Measurements from ENCODE around the gene RDH11.
A peak's percentile ranks its signal among the peaks of the same experiment; 100 is the strongest.

Gene RDH11

GRCh38 chr14:67675219-67675582 is 20.4 kb downstream of the RDH11 start:
- no CpG with 5 or more reads among the region's 16 CpGs for WGBS (ENCODE audit: extremely low coverage, insufficient coverage, insufficient read length)
- no peak overlapping the region for H3K9ac ChIP-seq (ENCODE audit: low read length)
- H3K4me2 ChIP-seq (ENCODE audit: low read length): peak overlapping the region; percentile 67
- no peaks in the 10 kb centered on the region for H3K9me3 ChIP-seq (ENCODE audit: insufficient read depth, low read depth, low read length)
- H3K14ac ChIP-seq (ENCODE audit: low read length): no peak overlapping the region
- peak overlapping the region; percentile 4 for H3K4ac ChIP-seq (ENCODE audit: low read depth, low read length)
- H3K23ac ChIP-seq (ENCODE audit: low read length): no peak overlapping the region
- peak overlapping the region; percentile 66 for H4K12ac ChIP-seq (ENCODE audit: low read depth, low read length)
- peaks cover 0 to 2% of the 10 kb centered on the region in 2 experiments for H3K4me1 ChIP-seq (ENCODE audit: control insufficient read depth in 1 of 2, insufficient read depth in 2 of 2, low read length in 2 of 2)
- H3K27ac ChIP-seq (ENCODE audit: low read depth, low read length): peak overlapping the region; percentile 93
- H3K18ac ChIP-seq (ENCODE audit: low read length): no peak overlapping the region
- no peaks in the 10 kb centered on the region for H3K27me3 ChIP-seq (ENCODE audit: insufficient read depth, low read length)
- peaks cover 10 to 11% of the 10 kb centered on the region in 2 experiments for H3K36me3 ChIP-seq (ENCODE audit: control insufficient read depth in 1 of 2, insufficient read depth in 2 of 2, low read length in 2 of 2)
- H2BK5ac ChIP-seq (ENCODE audit: low read depth, low read length, poor library complexity): peak overlapping the region; percentile 70
- peak overlapping the region; percentile 96 for H4K8ac ChIP-seq (ENCODE audit: low read depth, low read length)
- peak overlapping the region; percentile 82 for H3K4me3 ChIP-seq (ENCODE audit: low read depth, low read length)
- peak overlapping the region; percentile 94 for H4K91ac ChIP-seq (ENCODE audit: low read depth, low read length)
- H2BK12ac ChIP-seq (ENCODE audit: low read length): no peak overlapping the region
- no peak for DNase-seq
- no peak overlapping the region for H2AFZ ChIP-seq (ENCODE audit: insufficient read depth, low read length, poor library complexity)
- H3K79me1 ChIP-seq (ENCODE audit: low read length): peaks cover 6% of the 10 kb centered on the region
- H2BK120ac ChIP-seq (ENCODE audit: insufficient read depth, low read length, poor library complexity): peak overlapping the region; percentile 26
- H3K79me2 ChIP-seq (ENCODE audit: control insufficient read depth, insufficient read depth, low read length, poor library complexity): peaks cover 6% of the 10 kb centered on the region
- no peak overlapping the region for H2AK5ac ChIP-seq (ENCODE audit: low read length)

- H3K79me2 ChIP-seq (ENCODE audit: control insufficient read depth, insufficient read depth, low read length, poor library complexity): peaks cover 6% of the 10 kb centered on the region
- peak within 1 kb of the TSS; percentile 96 for H4K8ac ChIP-seq (ENCODE audit: low read depth, low read length)
- peak within 1 kb of the TSS; percentile 94 for H4K91ac ChIP-seq (ENCODE audit: low read depth, low read length)
- H4K12ac ChIP-seq (ENCODE audit: low read depth, low read length): peak within 1 kb of the TSS; percentile 89
- no peak within 1 kb of the TSS for H3K23ac ChIP-seq (ENCODE audit: low read length)
- DNase-seq: peak; percentile 68 to 84
- H3K27me3 ChIP-seq (ENCODE audit: insufficient read depth, low read length): no peaks in the 10 kb centered on the region
- H2BK12ac ChIP-seq (ENCODE audit: low read length): no peak within 1 kb of the TSS
- H3K4me1 ChIP-seq (ENCODE audit: control insufficient read depth in 1 of 2, insufficient read depth in 2 of 2, low read length in 2 of 2): peaks cover 0 to 2% of the 10 kb centered on the region in 2 experiments
- peaks cover 6% of the 10 kb centered on the region for H3K79me1 ChIP-seq (ENCODE audit: low read length)
- peak within 1 kb of the TSS; percentile 80 for H3K4ac ChIP-seq (ENCODE audit: low read depth, low read length)
- peak within 1 kb of the TSS; percentile 67 for H3K4me2 ChIP-seq (ENCODE audit: low read length)
- H2BK120ac ChIP-seq (ENCODE audit: insufficient read depth, low read length, poor library complexity): peak within 1 kb of the TSS; percentile 87
- peak within 1 kb of the TSS; percentile 99 for H2AFZ ChIP-seq (ENCODE audit: insufficient read depth, low read length, poor library complexity)
- H2BK5ac ChIP-seq (ENCODE audit: low read depth, low read length, poor library complexity): peak within 1 kb of the TSS; percentile 92
- H3K9me3 ChIP-seq (ENCODE audit: insufficient read depth, low read depth, low read length): no peaks in the 10 kb centered on the region
- H3K18ac ChIP-seq (ENCODE audit: low read length): peak within 1 kb of the TSS; percentile 91
- no peak within 1 kb of the TSS for H2AK5ac ChIP-seq (ENCODE audit: low read length)
- peak within 1 kb of the TSS; percentile 89 for H3K14ac ChIP-seq (ENCODE audit: low read length)
- H3K27ac ChIP-seq (ENCODE audit: low read depth, low read length): peak within 1 kb of the TSS; percentile 93
- WGBS (ENCODE audit: extremely low coverage, insufficient coverage, insufficient read length): no CpG with 5 or more reads among the region's 87 CpGs
- peaks cover 10 to 11% of the 10 kb centered on the region in 2 experiments for H3K36me3 ChIP-seq (ENCODE audit: control insufficient read depth in 1 of 2, insufficient read depth in 2 of 2, low read length in 2 of 2)
- peak within 1 kb of the TSS; percentile 82 for H3K4me3 ChIP-seq (ENCODE audit: low read depth, low read length)
- peak within 1 kb of the TSS; percentile 99 for H3K9ac ChIP-seq (ENCODE audit: low read length)
Measured at GRCh38 chr14:67674480-67675218, 20.9 kb downstream of the RDH11 start, which contains the start of gene VTI1B. TSS of gene VTI1B (minus strand) at chr14:67674632. CDS start at chr14:67674489, 143 bp downstream.

GRCh38 chr14:67674139-67674479 is 21.5 kb downstream of the RDH11 start:
- Histone ChIP-seq H2BK12ac (ENCODE audit: low read length) (no peak overlapping the region), H3K79me2 (ENCODE audit: control insufficient read depth, insufficient read depth, low read length, poor library complexity) (peaks cover 6% of the 10 kb centered on the region), H3K27me3 (ENCODE audit: insufficient read depth, low read length) (no peaks in the 10 kb centered on the region), H3K4me1 (ENCODE audit: control insufficient read depth in 1 of 2, insufficient read depth in 2 of 2, low read length in 2 of 2) (peaks cover 0 to 2% of the 10 kb centered on the region in 2 experiments), H2BK120ac (ENCODE audit: insufficient read depth, low read length, poor library complexity) (peak overlapping the region; percentile 53), H2AK5ac (ENCODE audit: low read length) (no peak overlapping the region), H3K36me3 (ENCODE audit: control insufficient read depth in 1 of 2, insufficient read depth in 2 of 2, low read length in 2 of 2) (peaks cover 10 to 12% of the 10 kb centered on the region in 2 experiments), H3K18ac (ENCODE audit: low read length) (peak overlapping the region; percentile 91), H2AFZ (ENCODE audit: insufficient read depth, low read length, poor library complexity) (peak overlapping the region; percentile 99), H3K27ac (ENCODE audit: low read depth, low read length) (peak overlapping the region; percentile 93), H4K12ac (ENCODE audit: low read depth, low read length) (peak overlapping the region; percentile 89), H3K23ac (ENCODE audit: low read length) (no peak overlapping the region), H3K9ac (ENCODE audit: low read length) (peak overlapping the region; percentile 99), H3K4me3 (ENCODE audit: low read depth, low read length) (peak overlapping the region; percentile 82), H3K14ac (ENCODE audit: low read length) (peak overlapping the region; percentile 89), H3K4ac (ENCODE audit: low read depth, low read length) (peak overlapping the region; percentile 66), H3K79me1 (ENCODE audit: low read length) (peaks cover 6% of the 10 kb centered on the region), H4K91ac (ENCODE audit: low read depth, low read length) (peak overlapping the region; percentile 94), H3K4me2 (ENCODE audit: low read length) (peak overlapping the region; percentile 67), H2BK5ac (ENCODE audit: low read depth, low read length, poor library complexity) (peak overlapping the region; percentile 92), H4K8ac (ENCODE audit: low read depth, low read length) (peak overlapping the region; percentile 96), H3K9me3 (ENCODE audit: insufficient read depth, low read depth, low read length) (no peaks in the 10 kb centered on the region)
- WGBS (ENCODE audit: extremely low coverage, insufficient coverage, insufficient read length): no CpG with 5 or more reads among the region's 25 CpGs
- DNase-seq: peak; percentile 67 to 79

- H3K23ac ChIP-seq (ENCODE audit: low read length): no peak overlapping the region
- no peaks in the 10 kb centered on the region for H3K27me3 ChIP-seq (ENCODE audit: insufficient read depth, low read length)
- peaks cover 0 to 2% of the 10 kb centered on the region in 2 experiments for H3K4me1 ChIP-seq (ENCODE audit: control insufficient read depth in 1 of 2, insufficient read depth in 2 of 2, low read length in 2 of 2)
- H3K36me3 ChIP-seq (ENCODE audit: control insufficient read depth in 1 of 2, insufficient read depth in 2 of 2, low read length in 2 of 2): peaks cover 10 to 12% of the 10 kb centered on the region in 2 experiments
- no peak overlapping the region for H4K91ac ChIP-seq (ENCODE audit: low read depth, low read length)
- no peak overlapping the region for H2BK5ac ChIP-seq (ENCODE audit: low read depth, low read length, poor library complexity)
- no peak overlapping the region for H3K18ac ChIP-seq (ENCODE audit: low read length)
- no peak overlapping the region for H2AFZ ChIP-seq (ENCODE audit: insufficient read depth, low read length, poor library complexity)
- H3K4me3 ChIP-seq (ENCODE audit: low read depth, low read length): no peak overlapping the region
- no peak overlapping the region for H2BK12ac ChIP-seq (ENCODE audit: low read length)
- H3K9me3 ChIP-seq (ENCODE audit: insufficient read depth, low read depth, low read length): no peaks in the 10 kb centered on the region
- H2BK120ac ChIP-seq (ENCODE audit: insufficient read depth, low read length, poor library complexity): no peak overlapping the region
- H3K79me2 ChIP-seq (ENCODE audit: control insufficient read depth, insufficient read depth, low read length, poor library complexity): peaks cover 6% of the 10 kb centered on the region
- no peak overlapping the region for H2AK5ac ChIP-seq (ENCODE audit: low read length)
- peaks cover 6% of the 10 kb centered on the region for H3K79me1 ChIP-seq (ENCODE audit: low read length)
- DNase-seq: peak in 1 of 2 donors; percentile 5
- H3K4me2 ChIP-seq (ENCODE audit: low read length): peak overlapping the region; percentile 67
- WGBS (ENCODE audit: extremely low coverage, insufficient coverage, insufficient read length): no CpG with 5 or more reads among the region's 5 CpGs
- no peak overlapping the region for H3K14ac ChIP-seq (ENCODE audit: low read length)
- no peak overlapping the region for H4K12ac ChIP-seq (ENCODE audit: low read depth, low read length)
- H3K4ac ChIP-seq (ENCODE audit: low read depth, low read length): peak overlapping the region; percentile 80
- no peak overlapping the region for H3K9ac ChIP-seq (ENCODE audit: low read length)
- H3K27ac ChIP-seq (ENCODE audit: low read depth, low read length): no peak overlapping the region
- no peak overlapping the region for H4K8ac ChIP-seq (ENCODE audit: low read depth, low read length)
Measured at GRCh38 chr14:67673451-67673850, 22.1 kb downstream of the RDH11 start.

All from trophoblast cell (in vitro differentiated cells and primary cell).